ENCODE results near the gene SLX4IP.

Gene SLX4IP

GRCh38 chr20:10496465-10496864 lies 61.4 kb downstream of the SLX4IP start:
- DNase-seq (ENCODE audit: low read depth in 2 of 2): no peak

GRCh38 chr20:10497283-10497682 lies 62.2 kb downstream of the SLX4IP start:
- DNase-seq (ENCODE audit: low read depth in 2 of 2): no peak

- DNase-seq (ENCODE audit: low read depth in 2 of 2): no peak
These were observed 62.7 kb downstream of the SLX4IP start for GRCh38 chr20:10497791-10498190.

- no peak for DNase-seq (ENCODE audit: low read depth in 2 of 2)
These were observed 63.1 kb downstream of the SLX4IP start for GRCh38 chr20:10498200-10498599.

GRCh38 chr20:10501402-10501801 lies 66.3 kb downstream of the SLX4IP start:
- DNase-seq (ENCODE audit: low read depth in 2 of 2): no peak

GRCh38 chr20:10502098-10502526 lies 67.0 kb downstream of the SLX4IP start:
- no peak for DNase-seq (ENCODE audit: low read depth in 2 of 2)

- no peak for DNase-seq (ENCODE audit: low read depth in 2 of 2)
These were observed 69.5 kb downstream of the SLX4IP start for GRCh38 chr20:10504608-10504993.

- no peak for DNase-seq (ENCODE audit: low read depth in 2 of 2)
These were observed 70.1 kb downstream of the SLX4IP start for GRCh38 chr20:10504994-10505730.

GRCh38 chr20:10505827-10506226 lies 70.7 kb downstream of the SLX4IP start:
- DNase-seq (ENCODE audit: low read depth in 2 of 2): no peak

GRCh38 chr20:10507052-10507451 lies 71.9 kb downstream of the SLX4IP start:
- DNase-seq (ENCODE audit: low read depth in 2 of 2): no peak

- no peak for DNase-seq (ENCODE audit: low read depth in 2 of 2)
These were observed 73.0 kb downstream of the SLX4IP start for GRCh38 chr20:10508060-10508459.

GRCh38 chr20:10508468-10509251 lies 73.6 kb downstream of the SLX4IP start:
- DNase-seq (ENCODE audit: low read depth in 2 of 2): no peak

GRCh38 chr20:10509376-10509775 lies 74.3 kb downstream of the SLX4IP start:
- no peak for DNase-seq (ENCODE audit: low read depth in 2 of 2)

- no peak for DNase-seq (ENCODE audit: low read depth in 2 of 2)
These were observed 75.1 kb downstream of the SLX4IP start for GRCh38 chr20:10510216-10510615.

- no peak for DNase-seq (ENCODE audit: low read depth in 2 of 2)
These were observed 76.0 kb downstream of the SLX4IP start for GRCh38 chr20:10511170-10511508.

- peak; percentile 52 to 55 for DNase-seq (ENCODE audit: low read depth in 2 of 2)
These were observed 76.6 kb downstream of the SLX4IP start for GRCh38 chr20:10511509-10512251.

- DNase-seq (ENCODE audit: low read depth in 2 of 2): no peak
These were observed 78.0 kb downstream of the SLX4IP start for GRCh38 chr20:10513061-10513460.

GRCh38 chr20:10513931-10514575 lies 78.9 kb downstream of the SLX4IP start:
- DNase-seq (ENCODE audit: low read depth in 2 of 2): no peak

GRCh38 chr20:10516529-10516928 lies 81.4 kb downstream of the SLX4IP start:
- no peak for DNase-seq (ENCODE audit: low read depth in 2 of 2)

GRCh38 chr20:10519361-10520046 lies 84.4 kb downstream of the SLX4IP start:
- no peak for DNase-seq (ENCODE audit: low read depth in 2 of 2)

GRCh38 chr20:10520528-10520927 lies 85.4 kb downstream of the SLX4IP start:
- no peak for DNase-seq (ENCODE audit: low read depth in 2 of 2)
